LNCAP (cell line): ENCODE measurements around the gene PTGDS.
A peak's percentile ranks its signal among the peaks of the same experiment; 100 is the strongest.

Experiments used
- TF ChIP-seq, protein P1 (sequence below): fragments of 450-650 bp; IDR thresholded peaks from 2 replicates; pipeline ENCODE4 v1.5.1; 2017; ENCODE audit warnings: mild to moderate bottlenecking

The PTGDS gene

DNA sequence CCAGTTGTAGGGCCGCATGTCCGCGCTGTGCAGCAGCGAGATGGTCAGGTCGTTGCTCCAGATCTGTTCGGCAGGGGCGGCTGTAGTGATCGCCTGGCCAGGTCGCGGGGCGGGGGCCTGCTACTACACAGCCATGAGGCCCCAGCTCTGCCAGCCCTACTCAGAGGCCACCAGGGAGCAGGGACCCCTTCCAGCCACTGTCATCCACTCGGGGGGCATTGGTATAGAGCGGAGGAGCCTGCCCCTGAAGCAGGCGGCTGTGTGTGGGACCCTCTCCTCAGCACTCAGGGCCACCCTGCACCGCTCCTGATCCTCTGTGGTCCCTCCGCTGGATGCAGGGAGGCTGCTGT lies 34.4 kb upstream of the PTGDS start:
- TF ChIP-seq, protein P1, sequence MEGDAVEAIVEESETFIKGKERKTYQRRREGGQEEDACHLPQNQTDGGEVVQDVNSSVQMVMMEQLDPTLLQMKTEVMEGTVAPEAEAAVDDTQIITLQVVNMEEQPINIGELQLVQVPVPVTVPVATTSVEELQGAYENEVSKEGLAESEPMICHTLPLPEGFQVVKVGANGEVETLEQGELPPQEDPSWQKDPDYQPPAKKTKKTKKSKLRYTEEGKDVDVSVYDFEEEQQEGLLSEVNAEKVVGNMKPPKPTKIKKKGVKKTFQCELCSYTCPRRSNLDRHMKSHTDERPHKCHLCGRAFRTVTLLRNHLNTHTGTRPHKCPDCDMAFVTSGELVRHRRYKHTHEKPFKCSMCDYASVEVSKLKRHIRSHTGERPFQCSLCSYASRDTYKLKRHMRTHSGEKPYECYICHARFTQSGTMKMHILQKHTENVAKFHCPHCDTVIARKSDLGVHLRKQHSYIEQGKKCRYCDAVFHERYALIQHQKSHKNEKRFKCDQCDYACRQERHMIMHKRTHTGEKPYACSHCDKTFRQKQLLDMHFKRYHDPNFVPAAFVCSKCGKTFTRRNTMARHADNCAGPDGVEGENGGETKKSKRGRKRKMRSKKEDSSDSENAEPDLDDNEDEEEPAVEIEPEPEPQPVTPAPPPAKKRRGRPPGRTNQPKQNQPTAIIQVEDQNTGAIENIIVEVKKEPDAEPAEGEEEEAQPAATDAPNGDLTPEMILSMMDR = no peak

DNA sequence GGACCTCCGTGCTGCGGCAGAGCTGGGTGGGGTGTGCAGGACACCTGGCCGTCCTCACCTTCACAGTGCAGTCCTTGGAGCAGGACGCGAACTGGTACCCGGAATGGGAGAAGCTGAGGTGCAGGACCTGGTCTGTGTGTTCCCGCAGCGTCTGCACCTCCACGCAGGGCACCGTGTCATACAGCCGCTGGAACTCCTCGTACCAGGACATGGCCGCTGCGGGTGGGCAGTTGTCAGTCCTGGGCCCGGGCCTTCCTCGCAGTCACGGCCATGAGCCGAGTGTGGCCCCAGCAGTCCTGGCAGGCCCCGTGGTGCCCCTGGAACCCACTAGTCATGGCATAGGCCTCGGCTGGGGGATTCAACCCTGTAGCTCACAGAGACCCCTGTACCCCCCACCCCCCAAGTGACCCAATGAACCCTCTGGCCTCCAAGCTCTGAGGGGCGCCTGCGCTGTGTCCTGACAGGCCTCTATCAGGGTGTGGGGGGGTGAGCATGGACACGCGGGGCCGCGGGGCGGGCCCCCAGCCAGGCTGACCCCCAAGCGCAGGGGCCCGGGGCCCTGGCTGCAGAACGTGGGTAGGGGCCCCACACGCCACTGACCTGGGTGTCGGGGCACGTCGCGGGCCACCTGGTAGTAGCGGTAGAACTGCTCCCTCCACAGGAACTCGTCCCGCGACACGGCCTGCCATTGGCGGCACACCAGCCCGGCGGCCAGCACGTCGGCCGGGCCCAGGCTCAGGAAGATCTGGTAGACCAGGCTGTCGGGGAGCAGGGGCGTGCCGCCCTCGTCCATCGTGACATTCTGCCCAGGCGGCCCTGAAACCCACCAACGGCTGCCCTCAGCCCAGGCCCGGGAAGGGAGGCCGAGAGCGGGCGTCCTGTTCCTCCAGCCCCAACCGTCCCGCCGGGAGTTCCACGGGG lies 33.8 kb upstream of the PTGDS start:
- TF ChIP-seq, protein P1 = no peak

DNA sequence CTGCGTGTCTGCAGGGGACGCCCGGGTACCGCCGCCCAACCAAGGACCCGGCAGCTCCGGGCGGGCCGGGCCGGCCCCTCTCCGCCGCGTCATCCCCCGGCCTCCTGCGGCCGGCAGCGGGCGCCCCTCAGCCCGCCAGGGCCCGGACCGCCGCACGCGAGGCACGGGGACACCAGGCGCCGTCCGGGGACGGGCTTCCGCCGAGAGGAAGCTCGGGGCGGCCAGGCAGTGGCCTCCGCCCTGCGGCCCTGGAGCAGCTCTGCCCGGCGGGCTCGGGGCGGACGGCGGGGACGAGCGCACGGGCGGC lies 33.1 kb upstream of the PTGDS start:
- TF ChIP-seq, protein P1 = no peak

DNA sequence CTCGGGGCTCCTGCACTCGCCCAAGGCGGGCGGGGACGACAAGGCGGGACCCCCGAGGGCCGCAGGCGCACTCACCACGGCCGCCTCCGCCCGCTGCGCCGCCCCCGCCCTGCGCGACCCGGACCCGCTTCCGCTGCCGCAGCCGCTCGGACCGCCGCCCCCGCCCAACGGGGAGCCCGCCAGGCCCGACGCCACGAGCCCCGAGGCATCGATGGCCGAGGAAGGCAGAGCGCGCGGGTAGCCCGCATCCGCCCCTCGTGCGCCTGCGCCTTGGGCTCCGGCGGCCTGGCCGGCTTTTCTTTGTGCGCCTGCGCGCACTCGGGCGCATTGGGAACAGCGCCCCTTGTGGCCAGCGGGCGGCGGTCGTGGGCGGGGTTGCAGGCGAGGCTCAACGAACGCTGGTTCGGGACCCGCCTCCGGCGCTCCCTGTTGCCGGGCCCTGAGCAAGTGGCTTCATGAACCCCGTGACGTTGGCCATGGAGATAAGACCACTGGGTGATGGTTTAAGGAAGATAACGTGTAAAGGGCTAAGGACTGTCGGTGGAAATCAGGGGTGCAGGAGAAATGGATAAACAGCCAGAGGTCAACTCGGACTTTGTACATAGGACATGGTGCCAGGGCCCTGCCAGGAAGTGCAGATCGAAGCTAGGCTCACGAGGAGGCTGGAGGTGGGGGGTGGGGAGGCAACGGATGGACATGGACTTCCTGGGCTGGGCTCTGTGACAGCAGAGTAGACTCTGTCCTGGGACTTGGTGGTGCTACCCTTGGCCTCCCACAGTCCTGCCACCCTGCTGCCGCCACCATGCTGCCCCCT lies 32.6 kb upstream of the PTGDS start, which contains the start of the genes C8G and FBXW5:
Gene C8G, plus strand, starts transcription at position 725 of the 814 bp plus-strand sequence. Its CDS starts 78 bp downstream, at position 803.
Gene FBXW5, minus strand, starts transcription at position 220 of the 814 bp plus-strand sequence. CDS start 655 bp downstream, outside the sequence.
- TF ChIP-seq, protein P1 = peak; percentile 97

DNA sequence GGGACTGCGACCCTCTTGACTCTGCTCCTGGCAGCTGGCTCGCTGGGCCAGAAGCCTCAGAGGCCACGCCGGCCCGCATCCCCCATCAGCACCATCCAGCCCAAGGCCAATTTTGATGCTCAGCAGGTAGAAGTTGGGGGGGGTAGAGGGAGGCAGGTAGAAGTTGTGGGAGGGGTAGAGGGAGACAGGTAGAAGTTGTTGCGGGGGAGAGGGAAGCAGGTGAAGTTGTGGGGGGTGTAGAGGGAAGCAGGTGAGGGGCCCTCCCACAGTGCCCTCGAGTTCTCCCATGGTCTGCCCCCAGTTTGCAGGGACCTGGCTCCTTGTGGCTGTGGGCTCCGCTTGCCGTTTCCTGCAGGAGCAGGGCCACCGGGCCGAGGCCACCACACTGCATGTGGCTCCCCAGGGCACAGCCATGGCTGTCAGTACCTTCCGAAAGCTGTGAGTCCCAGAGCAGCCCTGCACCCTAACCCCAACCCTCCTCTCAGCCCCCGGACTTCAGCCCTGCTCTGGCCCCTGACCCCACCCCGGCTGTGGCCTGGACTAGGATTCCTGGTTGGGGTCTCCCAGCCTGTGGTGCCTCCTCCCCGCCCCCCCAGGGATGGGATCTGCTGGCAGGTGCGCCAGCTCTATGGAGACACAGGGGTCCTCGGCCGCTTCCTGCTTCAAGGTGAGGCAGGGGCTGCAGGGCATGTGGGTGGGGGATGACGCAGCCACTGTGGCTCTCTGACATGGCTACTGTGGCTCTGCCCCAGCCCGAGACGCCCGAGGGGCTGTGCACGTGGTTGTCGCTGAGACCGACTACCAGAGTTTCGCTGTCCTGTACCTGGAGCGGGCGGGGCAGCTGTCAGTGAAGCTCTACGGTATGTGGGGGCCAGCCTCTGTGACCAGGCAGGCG lies 31.7 kb upstream of the PTGDS start:
- TF ChIP-seq, protein P1 = no peak

DNA sequence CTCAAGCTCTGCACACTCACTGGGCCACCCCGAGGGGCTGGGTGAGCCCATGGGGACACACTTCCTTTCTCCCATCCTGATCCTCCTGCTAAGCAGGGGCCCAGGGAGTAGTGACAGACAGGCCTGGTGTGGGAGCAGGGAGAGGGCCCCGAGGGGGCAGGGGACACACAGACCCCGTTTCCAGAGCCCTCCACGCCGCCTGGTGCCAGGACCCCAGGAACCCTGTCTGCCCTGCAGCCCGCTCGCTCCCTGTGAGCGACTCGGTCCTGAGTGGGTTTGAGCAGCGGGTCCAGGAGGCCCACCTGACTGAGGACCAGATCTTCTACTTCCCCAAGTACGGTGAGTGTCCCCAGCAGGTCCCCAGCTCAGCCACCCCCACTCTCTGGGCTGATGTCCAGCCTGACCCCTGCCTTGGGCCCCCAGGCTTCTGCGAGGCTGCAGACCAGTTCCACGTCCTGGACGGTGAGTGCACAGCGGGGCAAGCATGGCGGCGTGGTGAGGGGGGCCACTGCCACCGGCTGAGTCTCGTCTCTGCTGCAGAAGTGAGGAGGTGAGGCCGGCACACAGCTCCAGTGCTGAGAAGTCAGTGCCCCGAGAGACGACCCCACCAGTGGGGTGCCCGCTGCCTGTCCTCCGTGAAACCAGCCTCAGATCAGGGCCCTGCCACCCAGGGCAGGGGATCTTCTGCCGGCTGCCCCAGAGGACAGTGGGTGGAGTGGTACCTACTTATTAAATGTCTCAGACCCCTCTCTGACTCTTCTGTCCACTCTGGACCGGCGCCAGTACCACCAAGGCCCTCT lies 30.9 kb upstream of the PTGDS start:
- TF ChIP-seq, protein P1 = no peak
